ENCODE measurements around the gene DAPL1.
"Not testable (repeated sequence)": the region's sequence is repeated elsewhere in the genome, so short reads cannot be mapped to it uniquely, and the experiment has no call there.

The DAPL1 gene

GRCh38 chr2:158825021-158825420 lies 29.9 kb downstream of the DAPL1 start:
- DNase-seq = no peak

- no peak for DNase-seq
These were observed 31.8 kb downstream of the DAPL1 start for GRCh38 chr2:158826965-158827364.

DNA sequence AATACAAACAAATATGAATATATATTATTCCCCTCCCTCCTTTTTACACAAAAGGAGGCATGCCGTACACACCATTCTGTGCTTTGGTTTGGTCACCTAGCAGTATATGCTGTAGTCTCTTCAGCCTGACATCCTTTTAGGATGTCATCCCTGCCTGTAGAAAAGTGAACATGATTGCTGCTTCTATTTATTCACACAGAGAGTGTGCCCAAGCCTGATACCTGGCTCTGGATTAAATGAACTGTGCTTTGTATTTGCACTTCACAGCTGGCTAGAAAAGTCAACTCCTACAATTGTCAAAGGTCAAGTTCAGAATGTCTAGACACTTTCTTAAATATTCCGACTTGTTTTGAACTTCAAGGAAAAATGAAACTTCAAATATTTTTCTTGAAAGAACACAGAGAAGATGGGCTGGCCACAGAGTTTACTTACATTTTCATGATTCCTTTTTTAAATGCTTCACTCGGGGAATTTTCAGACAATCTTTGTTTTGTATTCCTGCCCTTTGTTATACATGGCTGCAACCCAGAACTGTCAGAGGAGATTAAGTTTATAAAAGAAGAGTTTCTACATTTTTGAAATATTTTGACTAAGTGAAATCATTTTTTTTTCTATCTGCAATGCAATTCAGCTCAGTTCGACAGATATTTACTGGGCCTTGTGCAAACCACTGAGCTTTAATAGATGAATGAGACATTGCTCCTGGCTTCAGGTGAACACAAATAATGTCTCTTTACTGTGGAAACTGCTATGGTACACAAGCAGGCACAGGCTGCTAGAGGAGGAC lies 33.5 kb downstream of the DAPL1 start:
- no peak for DNase-seq

GRCh38 chr2:158829167-158829566 lies 34.0 kb downstream of the DAPL1 start:
- DNase-seq = no peak

DNA sequence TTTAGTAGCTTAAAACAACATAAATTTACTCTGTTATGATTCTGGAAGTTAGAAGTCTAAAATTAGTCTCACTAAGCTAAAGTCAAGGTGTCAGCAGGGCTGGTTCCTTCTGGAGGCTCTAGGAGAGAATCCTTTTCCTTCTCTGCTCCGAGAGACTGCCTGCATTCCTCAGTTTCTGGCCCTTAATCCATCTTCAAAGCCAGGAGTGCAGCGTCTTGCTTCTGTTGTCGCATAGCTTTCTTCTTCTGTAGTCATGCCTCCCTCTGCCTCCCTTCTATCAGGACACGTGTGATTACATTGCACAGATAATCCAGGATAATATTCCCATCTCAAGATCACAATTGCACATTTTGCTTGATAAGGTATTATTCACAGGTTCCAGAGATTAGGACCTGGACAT lies 35.1 kb downstream of the DAPL1 start:
- no peak for DNase-seq

DNA sequence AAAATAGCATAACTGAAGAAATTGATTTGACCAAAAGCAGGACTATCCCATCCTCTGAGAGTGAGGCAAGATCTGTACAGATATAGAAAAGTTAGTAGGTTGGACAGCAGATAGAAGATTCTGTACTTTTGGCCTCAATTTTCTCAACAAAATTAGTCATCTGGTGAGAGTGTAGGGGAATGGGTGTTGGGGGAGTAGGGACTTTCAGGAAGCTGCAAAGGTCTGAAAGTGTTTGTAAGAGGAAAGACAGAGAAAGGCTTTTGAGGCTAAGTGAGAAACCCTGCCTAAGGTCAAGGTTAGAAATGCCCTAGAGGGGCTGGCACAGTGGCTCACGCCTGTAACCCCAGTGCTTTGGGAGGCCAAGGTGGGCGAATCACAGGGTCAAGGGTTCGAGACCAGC lies 40.3 kb downstream of the DAPL1 start:
- DNase-seq = no peak

DNA sequence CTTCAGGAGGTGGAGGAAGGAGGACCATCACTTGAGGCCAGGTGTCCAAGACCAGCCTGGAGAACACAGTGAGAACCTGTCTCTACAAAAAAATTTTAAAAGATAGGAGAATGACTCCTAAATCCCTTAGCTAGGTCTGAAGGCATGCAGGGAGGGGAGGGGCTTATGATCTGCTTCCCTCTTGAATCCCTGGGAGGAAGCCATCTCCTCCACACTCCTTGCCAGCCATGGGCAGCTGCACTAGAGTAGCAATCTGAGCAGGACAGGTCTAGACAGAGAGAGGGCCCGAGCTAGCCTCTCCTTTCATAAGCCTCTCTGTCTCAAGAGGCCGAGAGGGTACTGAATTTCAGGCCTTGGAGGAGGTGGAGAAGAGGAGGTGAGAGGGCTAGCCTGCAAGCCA lies 42.5 kb downstream of the DAPL1 start:
- DNase-seq = no peak

GRCh38 chr2:158841850-158842249 lies 46.7 kb downstream of the DAPL1 start:
- no peak for DNase-seq

DNA sequence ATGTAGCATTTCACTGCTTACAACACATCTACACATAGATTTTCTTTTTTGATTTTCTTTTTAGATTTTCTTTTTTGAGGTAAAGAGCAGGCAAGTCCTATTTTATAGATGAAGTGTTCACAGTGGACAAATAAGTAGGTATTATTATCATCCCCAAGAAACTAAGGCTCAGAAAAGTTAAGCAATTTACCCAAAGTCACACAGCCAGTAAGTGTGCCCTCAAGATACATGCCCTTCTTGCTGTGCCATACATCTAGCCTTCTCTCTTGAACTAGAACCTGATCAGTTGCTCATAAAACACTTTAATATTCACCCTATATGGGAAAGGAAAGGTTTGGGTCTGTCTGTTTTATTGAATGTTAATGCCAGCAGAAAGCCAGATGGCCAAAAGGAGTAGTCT lies 50.3 kb downstream of the DAPL1 start:
- DNase-seq = no peak

- no peak for DNase-seq
These were observed 50.7 kb downstream of the DAPL1 start for GRCh38 chr2:158845859-158846258.

DNA sequence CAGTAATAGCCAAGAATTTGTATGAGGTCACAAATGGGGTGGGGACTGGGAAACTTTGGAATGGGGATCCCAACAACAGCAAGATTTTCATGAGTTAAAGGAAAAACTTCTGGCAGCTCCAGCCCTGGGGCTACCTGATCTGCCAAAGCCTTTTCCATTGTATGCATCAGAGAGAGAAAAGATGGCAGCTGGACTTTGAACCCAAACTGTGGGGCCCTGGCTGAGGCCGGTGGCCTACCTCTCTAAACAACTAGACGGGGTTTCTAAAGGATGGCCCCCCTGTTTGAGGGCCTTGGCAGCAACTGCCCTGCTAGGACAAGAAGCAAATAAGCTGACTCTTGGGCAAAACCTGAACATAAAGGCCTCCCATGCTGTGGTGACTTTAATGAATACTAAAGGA lies 52.4 kb downstream of the DAPL1 start:
- not testable (repeated sequence) for DNase-seq

DNA sequence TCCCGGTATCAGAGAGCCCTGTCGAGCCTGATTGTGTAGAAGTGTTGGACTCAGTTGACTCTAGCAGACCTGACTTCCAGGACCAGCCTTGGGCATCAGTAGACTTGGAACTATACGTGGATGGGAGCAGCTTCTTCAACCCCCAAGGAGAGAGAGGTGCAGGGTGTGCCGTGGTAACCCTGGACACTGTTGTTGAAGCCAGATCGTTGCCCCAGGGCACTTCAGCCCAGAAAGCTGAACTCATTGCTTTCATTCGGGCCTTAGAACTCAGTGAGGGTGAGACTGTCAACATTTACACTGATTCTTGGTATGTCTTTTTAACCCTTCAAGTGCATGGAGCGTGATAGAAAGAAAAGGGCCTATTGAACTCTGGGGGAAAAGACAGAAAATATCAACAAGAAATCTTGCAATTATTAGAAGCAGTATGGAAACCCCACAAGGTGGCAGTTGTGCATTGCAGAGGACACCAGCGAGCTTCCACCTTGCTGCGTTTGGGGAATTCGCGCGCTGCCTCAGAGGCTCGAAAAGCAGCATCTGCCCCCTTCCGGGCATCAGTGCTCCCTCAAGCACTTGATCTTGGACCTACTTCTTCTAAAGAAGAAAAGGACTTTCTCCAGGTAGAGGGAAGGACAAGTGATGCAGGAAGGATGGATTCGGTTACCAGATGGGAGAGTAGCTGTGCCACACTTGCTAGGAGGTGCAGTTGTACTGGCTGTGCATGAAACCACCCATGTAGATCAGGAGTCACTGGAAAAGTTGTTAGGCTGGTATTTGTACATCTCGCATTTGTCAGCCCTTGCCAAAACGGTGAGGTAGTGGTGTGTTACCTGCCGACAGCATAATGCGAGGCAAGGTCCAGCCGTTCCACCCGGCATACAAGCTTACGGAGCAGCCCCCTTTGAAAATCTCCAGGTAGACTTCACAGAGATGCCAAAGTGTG lies 53.2 kb downstream of the DAPL1 start:
- DNase-seq = not testable (repeated sequence)

DNA sequence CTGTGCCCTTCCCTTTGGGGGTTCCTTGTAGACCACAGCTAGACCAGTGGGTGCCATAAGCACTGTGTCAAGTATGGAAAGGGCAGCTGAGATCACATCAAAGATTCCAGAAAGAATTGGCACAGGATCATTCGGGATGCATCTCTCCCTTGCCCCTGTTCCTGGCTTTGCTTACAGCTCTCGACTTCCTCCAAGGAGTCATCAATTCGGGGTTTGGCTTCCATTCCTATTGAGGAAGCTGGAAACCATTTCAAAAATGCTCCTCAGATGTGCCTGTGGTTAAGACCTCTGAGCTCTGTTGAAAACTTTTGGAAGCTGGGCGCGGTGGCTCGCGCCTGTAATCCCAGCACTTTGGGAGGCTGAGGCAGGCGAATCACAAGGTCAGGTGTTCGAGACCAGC lies 65.1 kb downstream of the DAPL1 start:
- not testable (repeated sequence) for DNase-seq

GRCh38 chr2:158861626-158862025 lies 66.5 kb downstream of the DAPL1 start:
- DNase-seq = not testable (repeated sequence)

- DNase-seq = not testable (repeated sequence)
These were observed 70.4 kb downstream of the DAPL1 start for GRCh38 chr2:158865469-158865868.

Data from NCI-H146 (cell line).